ENCODE results near the gene ZNF660.
A peak's percentile ranks its signal among the peaks of the same experiment; 100 is the strongest.

The ZNF660 gene

GRCh38 chr3:44647771-44648170, 63.0 kb downstream of the ZNF660 start:
- TF ChIP-seq CTCF (conservative IDR thresholded peaks at IDR 0.05), result no peak
- H3K27ac ChIP-seq, result peak overlapping the region; percentile 85

- H3K27ac ChIP-seq, result peak within 1 kb of the TSS; percentile 85
Measured at GRCh38 chr3:44648564-44649229, 63.9 kb downstream of the ZNF660 start, which contains the start of gene ZNF35. ZNF35 (plus strand) TSS chr3:44648732; CDS start chr3:44651068, 2,336 bp downstream.

More at GRCh38 chr3:44648564-44649229, 63.9 kb downstream of the ZNF660 start, which contains the start of gene ZNF35:
- no peak for TF ChIP-seq CTCF (conservative IDR thresholded peaks at IDR 0.05)
